ENCODE results near the gene CD200R1L.

- TF ChIP-seq CTCF (IDR thresholded peaks at IDR 0.05) (no peak), POLR2A (IDR thresholded peaks at IDR 0.05) (no peak)
These were observed 56.9 kb downstream of the CD200R1L start for GRCh38 chr3:112789787-112790186.

Measured in body of pancreas (tissue), 4 donors.